SU-DHL-6 (cell line): ENCODE measurements around the gene BEST1.

Experiments used
- H2AFZ ChIP-seq: fragments of 200-600 bp; sonication (generic); 2 replicates; pipeline ENCODE4 v1.6.1; 2014; ENCODE audit warnings: low read depth, mild to moderate bottlenecking, moderate library complexity, mixed read lengths, antibody characterized with exemption, low read length; ENCODE audit not compliant: severe bottlenecking
- H3F3A ChIP-seq: fragments of 200-600 bp; shearing (Covaris generic); 2 replicates; pipeline ENCODE4 v1.6.0; 2016; ENCODE audit warnings: antibody characterized with exemption, mild to moderate bottlenecking; ENCODE audit not compliant: insufficient read depth
- H3K27ac ChIP-seq: fragments of 200-600 bp; sonication (generic); 2 replicates; pipeline ENCODE4 v1.5.1; 2016; ENCODE audit warnings: low read depth, mild to moderate bottlenecking, low read length, moderate library complexity, mixed read lengths
- H3K27me3 ChIP-seq: fragments of 200-600 bp; sonication (generic), shearing (Covaris generic); 2 replicates; pipeline ENCODE4 v1.6.0; 2014; ENCODE audit warnings: mild to moderate bottlenecking, low read length
- H3K36me3 ChIP-seq: fragments of 200-600 bp; sonication (generic); 2 replicates; pipeline ENCODE4 v1.6.1; 2014; ENCODE audit warnings: mild to moderate bottlenecking, low read length, mixed read lengths
- H3K4me2 ChIP-seq: fragments of 300-600, 200-600 bp; shearing (Covaris generic), sonication (generic); 2 replicates; pipeline ENCODE4 v1.6.0; 2014; ENCODE audit warnings: low read length, low read depth, mild to moderate bottlenecking; ENCODE audit not compliant: poor library complexity, severe bottlenecking
- H3K4me3 ChIP-seq: fragments of 200-600 bp; sonication (generic); 2 replicates; pipeline ENCODE4 v1.5.1; 2014; ENCODE audit warnings: antibody characterized with exemption, low read length, mild to moderate bottlenecking, mixed read lengths; ENCODE audit not compliant: insufficient read depth, poor library complexity, severe bottlenecking
- H3K79me2 ChIP-seq: fragments of 200-600 bp; sonication (generic); 2 replicates; pipeline ENCODE4 v1.6.1; 2014; ENCODE audit warnings: mild to moderate bottlenecking, low read length, moderate library complexity; ENCODE audit not compliant: insufficient read depth
- H3K9ac ChIP-seq: fragments of 200-600 bp; sonication (generic); 2 replicates; pipeline ENCODE4 v1.7.0; 2014; ENCODE audit warnings: mild to moderate bottlenecking, low read length
- H3K9me2 ChIP-seq: fragments of 200-600 bp; sonication (generic); replicated peaks from 2 replicates; pipeline ENCODE4 v1.6.1; 2014; ENCODE audit warnings: low read length; ENCODE audit not compliant: insufficient read depth
- H3K9me3 ChIP-seq: fragments of 200-600 bp; sonication (generic); 2 replicates; pipeline ENCODE4 v1.6.1; 2014; ENCODE audit warnings: low read length, mixed read lengths; ENCODE audit not compliant: insufficient read depth
- H4K20me1 ChIP-seq: fragments of 200-600 bp; sonication (generic); 2 replicates; pipeline ENCODE4 v1.6.1; 2014; ENCODE audit warnings: low read depth, mild to moderate bottlenecking, antibody characterized with exemption, low read length, moderate library complexity, mixed read lengths
- CTCF ChIP-seq: fragments of 200-600 bp; sonication (generic); IDR thresholded peaks from one replicate; pipeline ENCODE4 v1.5.1; 2017; ENCODE audit warnings: antibody characterized with exemption, mild to moderate bottlenecking, low read length, moderate library complexity; ENCODE audit not compliant: insufficient read depth, poor library complexity, severe bottlenecking
- EZH2phosphoT487 ChIP-seq: fragments of 200-600 bp; sonication (generic), shearing (Covaris generic); conservative IDR thresholded peaks from 2 replicates; pipeline ENCODE4 v1.6.1; 2018; ENCODE audit warnings: mild to moderate bottlenecking, antibody characterized with exemption, low read length, moderate library complexity, mixed read lengths

Gene BEST1

GRCh38 chr11:61903845-61904244 lies 46.3 kb upstream of the BEST1 start:
- H3K79me2 ChIP-seq, result no peaks in the 10 kb centered on the region
- H4K20me1 ChIP-seq, result no peaks in the 10 kb centered on the region
- H3K27ac ChIP-seq, result no peak overlapping the region
- H3F3A ChIP-seq, result no peaks in the 10 kb centered on the region
- H3K36me3 ChIP-seq, result no peaks in the 10 kb centered on the region
- H2AFZ ChIP-seq, result no peak overlapping the region
- no peak overlapping the region for H3K4me3 ChIP-seq
- H3K9me3 ChIP-seq, result no peaks in the 10 kb centered on the region
- no peaks in the 10 kb centered on the region for H3K9me2 ChIP-seq
- no peak for TF ChIP-seq CTCF
- TF ChIP-seq EZH2phosphoT487, result no peak
- H3K4me2 ChIP-seq, result no peak overlapping the region
- H3K27me3 ChIP-seq, result no peaks in the 10 kb centered on the region
- no peak overlapping the region for H3K9ac ChIP-seq

GRCh38 chr11:61904539-61905048 lies 45.6 kb upstream of the BEST1 start:
- Histone ChIP-seq H3K4me3 (no peak overlapping the region), H3K36me3 (no peaks in the 10 kb centered on the region), H4K20me1 (no peaks in the 10 kb centered on the region), H3K4me2 (no peak overlapping the region), H3K27ac (no peak overlapping the region), H3K9me3 (no peaks in the 10 kb centered on the region), H3F3A (no peaks in the 10 kb centered on the region), H3K9ac (no peak overlapping the region), H3K79me2 (no peaks in the 10 kb centered on the region), H2AFZ (no peak overlapping the region), H3K9me2 (no peaks in the 10 kb centered on the region), H3K27me3 (no peaks in the 10 kb centered on the region)
- no peak for TF ChIP-seq EZH2phosphoT487
- no peak for TF ChIP-seq CTCF

GRCh38 chr11:61905067-61905696 lies 45.0 kb upstream of the BEST1 start:
- Histone ChIP-seq H3K4me3 (no peak overlapping the region), H3K9me3 (no peaks in the 10 kb centered on the region), H2AFZ (no peak overlapping the region), H3K27ac (no peak overlapping the region), H3K36me3 (no peaks in the 10 kb centered on the region), H3K27me3 (no peaks in the 10 kb centered on the region), H3K9me2 (no peaks in the 10 kb centered on the region), H3K4me2 (no peak overlapping the region), H3K79me2 (no peaks in the 10 kb centered on the region), H3K9ac (no peak overlapping the region), H4K20me1 (no peaks in the 10 kb centered on the region), H3F3A (no peaks in the 10 kb centered on the region)
- TF ChIP-seq EZH2phosphoT487 (no peak), CTCF (no peak)
